ENCODE data around the gene GANAB.

DNA sequence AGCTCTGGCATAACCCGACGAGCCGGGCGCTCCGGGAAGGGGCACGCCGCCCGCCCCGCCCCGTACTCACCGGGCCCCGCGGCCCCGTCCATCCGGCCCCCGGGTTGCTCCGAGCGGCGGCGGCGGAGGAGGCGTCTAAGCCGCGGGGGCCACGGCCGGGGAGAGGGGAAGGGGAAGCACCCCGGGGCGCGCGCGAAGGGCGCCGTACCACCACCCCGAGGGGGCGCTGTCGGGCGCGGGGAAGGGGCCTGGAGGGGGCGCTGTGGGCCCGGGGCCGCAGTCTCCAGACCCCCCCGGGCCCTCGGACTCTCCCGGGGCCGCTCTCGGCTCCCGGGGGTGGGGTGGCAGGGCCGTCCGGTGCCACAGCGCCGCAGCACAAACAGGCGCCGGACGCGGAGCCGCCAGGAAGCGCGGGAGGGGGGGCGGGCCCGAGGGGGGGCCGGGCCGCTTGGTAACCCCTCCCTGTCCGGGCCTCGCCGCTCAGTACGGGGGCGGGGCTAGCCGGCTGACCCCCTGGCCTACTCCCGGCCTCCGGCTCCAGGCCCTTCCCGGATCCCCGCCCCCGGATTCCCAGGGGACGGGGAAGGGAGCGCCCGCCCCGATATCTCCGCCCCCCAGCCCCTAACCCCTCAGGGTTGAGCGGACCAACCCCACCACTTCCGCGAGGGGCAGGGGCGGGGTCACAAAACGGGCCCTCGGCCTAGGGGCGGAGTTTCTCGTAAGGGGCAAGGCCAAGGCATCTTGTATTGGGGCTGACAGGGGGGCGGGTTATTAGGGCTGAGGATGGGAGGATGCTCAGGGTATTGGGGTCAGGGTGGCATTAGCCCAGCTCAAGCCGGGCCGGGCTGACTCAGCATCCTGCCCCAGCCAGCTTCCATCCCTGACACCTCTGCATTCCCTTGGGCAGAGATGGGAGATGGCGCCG lies 33.8 kb downstream of the GANAB start, which contains the start of the genes EML3 and ROM1:
- TF ChIP-seq, protein P1, sequence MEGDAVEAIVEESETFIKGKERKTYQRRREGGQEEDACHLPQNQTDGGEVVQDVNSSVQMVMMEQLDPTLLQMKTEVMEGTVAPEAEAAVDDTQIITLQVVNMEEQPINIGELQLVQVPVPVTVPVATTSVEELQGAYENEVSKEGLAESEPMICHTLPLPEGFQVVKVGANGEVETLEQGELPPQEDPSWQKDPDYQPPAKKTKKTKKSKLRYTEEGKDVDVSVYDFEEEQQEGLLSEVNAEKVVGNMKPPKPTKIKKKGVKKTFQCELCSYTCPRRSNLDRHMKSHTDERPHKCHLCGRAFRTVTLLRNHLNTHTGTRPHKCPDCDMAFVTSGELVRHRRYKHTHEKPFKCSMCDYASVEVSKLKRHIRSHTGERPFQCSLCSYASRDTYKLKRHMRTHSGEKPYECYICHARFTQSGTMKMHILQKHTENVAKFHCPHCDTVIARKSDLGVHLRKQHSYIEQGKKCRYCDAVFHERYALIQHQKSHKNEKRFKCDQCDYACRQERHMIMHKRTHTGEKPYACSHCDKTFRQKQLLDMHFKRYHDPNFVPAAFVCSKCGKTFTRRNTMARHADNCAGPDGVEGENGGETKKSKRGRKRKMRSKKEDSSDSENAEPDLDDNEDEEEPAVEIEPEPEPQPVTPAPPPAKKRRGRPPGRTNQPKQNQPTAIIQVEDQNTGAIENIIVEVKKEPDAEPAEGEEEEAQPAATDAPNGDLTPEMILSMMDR (IDR thresholded peaks at IDR 0.05; ENCODE audit: poor library complexity) = peak; percentile 94
- TF ChIP-seq EZH2 (IDR thresholded peaks at IDR 0.05; ENCODE audit: borderline replicate concordance) = no peak

All from hepatocyte (in vitro differentiated cells).